ENCODE results near the gene TMIGD1. TPM values are rescaled to one million over a fixed set of nuclear protein-coding genes. Genes with fewer than 3 reads are reported as not detected.
"Not testable (repeated sequence)": the region's sequence is repeated elsewhere in the genome, so short reads cannot be mapped to it uniquely, and the experiment has no call there.

TMIGD1 gene
- polyA plus RNA-seq, 10 donors = not detected

DNA sequence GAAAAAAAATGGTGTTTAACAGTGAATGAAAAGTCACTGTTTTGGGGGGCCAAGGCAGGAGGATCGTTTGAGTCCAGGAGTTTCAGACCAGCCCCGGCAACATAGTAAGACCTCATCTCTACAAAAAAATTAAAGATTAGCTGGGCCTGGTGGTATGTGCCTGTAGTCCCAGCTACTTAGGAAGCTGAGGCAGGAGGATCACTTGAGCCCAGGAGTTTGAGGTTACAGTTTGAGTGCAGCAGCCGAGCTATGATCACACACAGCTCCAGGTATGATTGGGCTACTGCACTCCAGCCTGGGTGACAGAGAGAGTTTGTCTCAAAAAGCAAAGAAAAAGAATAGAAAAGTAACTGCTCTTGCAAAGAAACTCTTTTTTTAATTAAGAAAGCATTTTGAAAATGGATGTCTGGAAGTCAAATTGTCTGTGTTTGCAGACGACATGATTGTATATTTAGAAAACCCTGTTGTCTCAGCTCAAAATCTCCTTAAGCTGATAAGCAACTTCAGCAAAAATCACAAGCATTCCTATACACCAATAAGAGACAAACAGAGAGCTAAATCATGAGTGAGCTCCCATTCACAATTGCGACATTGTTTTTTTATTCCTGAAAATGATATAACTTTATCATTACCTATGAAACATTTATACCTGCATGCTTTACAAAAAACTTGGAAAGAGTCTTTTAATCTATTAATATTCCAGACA is 24.4 kb upstream of the TMIGD1 start:
- no peak for DNase-seq

GRCh38 chr17:30357476-30357875 is 23.6 kb upstream of the TMIGD1 start:
- DNase-seq = no peak

DNA sequence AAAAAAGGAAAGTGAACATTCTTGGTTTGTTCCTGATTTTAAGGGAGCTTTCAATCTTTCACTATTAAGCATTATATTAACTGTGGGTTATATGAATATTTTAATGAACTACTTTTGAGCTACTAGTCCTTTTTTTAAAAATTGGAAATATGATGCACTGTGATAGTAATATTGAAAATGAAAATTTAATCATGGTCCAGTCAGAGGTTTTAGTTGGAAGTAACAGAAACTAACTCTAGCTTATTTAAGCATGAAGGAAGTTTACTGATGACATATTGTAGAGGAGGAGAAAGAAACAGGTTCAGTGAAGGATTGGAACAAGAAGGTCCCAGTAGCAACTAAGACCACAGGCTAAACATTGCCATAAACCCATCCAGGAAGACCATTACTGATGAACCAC is 20.8 kb upstream of the TMIGD1 start:
- no peak for DNase-seq

- DNase-seq = no peak
Measured at GRCh38 chr17:30352240-30352814, 18.5 kb upstream of the TMIGD1 start.

- DNase-seq = no peak
Measured at GRCh38 chr17:30351735-30352134, 17.9 kb upstream of the TMIGD1 start.

GRCh38 chr17:30351263-30351662 is 17.4 kb upstream of the TMIGD1 start:
- not testable (repeated sequence) for DNase-seq

- no peak for DNase-seq
Measured at GRCh38 chr17:30349252-30349651, 15.4 kb upstream of the TMIGD1 start.

- DNase-seq = no peak
Measured at GRCh38 chr17:30347488-30347887, 13.6 kb upstream of the TMIGD1 start.

GRCh38 chr17:30346221-30346795 is 12.5 kb upstream of the TMIGD1 start:
- DNase-seq = no peak

GRCh38 chr17:30345527-30346075 is 11.7 kb upstream of the TMIGD1 start:
- DNase-seq = no peak

- no peak for DNase-seq
Measured at GRCh38 chr17:30345089-30345433, 11.2 kb upstream of the TMIGD1 start.

DNA sequence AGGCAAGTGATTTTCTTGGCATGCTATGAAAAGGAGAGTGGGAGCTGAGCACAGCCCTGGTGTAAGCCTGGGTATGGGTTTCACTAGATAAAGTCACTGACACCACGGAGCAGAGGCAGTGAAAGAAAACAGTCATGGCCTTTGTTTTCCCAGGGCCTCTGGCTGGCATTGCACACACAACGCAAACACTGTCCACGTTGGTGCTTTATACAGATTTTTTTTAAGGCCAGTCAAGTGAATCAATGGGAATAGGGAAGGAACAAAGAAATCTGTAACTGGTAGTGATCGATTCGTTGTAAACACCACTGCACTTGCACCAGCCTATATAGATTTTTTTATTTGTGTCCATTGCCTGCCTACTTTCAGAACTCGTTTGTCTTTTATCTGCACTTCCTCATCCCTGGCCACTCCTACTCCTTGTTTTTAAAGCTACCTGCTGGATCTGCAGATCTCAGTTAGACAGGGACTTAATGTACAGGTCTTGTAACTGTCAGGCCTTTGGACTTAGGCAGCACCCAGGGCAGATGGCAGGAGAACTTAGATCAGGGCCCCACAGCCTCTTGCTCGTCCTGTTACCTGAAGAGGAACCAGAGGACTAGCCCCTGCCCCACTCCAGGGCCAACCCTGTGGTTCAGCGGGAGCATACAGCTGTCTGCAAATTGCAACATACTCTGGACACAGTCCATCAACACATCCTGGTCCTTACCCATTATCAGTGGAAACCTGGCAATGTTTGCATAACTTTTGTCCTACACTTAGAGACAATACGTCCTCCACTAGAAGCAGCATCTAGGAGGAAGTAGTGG is 10.6 kb upstream of the TMIGD1 start:
- DNase-seq = peak in 1 of 3 donors; percentile 17

DNA sequence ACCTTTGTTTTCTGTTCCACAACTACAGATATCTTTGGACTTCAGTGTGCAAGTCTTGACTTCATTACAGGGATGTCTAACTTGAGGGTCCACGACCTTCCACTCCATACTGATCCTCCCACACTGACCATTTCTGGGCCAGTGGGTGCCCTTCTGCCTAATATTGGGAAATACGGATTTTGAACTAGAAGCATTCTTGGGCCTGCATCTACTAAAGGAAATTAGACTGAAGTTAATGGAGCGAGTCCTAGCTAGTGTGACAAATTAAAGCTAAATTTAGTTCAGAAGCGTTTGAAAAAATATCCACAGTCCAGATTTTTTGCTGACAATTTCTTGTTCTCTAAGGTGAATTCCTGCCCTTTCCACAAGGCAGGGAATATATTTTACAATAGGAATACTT is 9.9 kb upstream of the TMIGD1 start:
- no peak for DNase-seq

- not testable (repeated sequence) for DNase-seq
Measured at GRCh38 chr17:30343244-30343643, 9.4 kb upstream of the TMIGD1 start.

GRCh38 chr17:30341703-30342249 is 7.9 kb upstream of the TMIGD1 start:
- no peak for DNase-seq

GRCh38 chr17:30340801-30341356 is 7.0 kb upstream of the TMIGD1 start:
- no peak for DNase-seq

GRCh38 chr17:30339086-30339485 is 5.2 kb upstream of the TMIGD1 start:
- no peak for DNase-seq

GRCh38 chr17:30337393-30337999 is 3.6 kb upstream of the TMIGD1 start:
- DNase-seq = no peak

DNA sequence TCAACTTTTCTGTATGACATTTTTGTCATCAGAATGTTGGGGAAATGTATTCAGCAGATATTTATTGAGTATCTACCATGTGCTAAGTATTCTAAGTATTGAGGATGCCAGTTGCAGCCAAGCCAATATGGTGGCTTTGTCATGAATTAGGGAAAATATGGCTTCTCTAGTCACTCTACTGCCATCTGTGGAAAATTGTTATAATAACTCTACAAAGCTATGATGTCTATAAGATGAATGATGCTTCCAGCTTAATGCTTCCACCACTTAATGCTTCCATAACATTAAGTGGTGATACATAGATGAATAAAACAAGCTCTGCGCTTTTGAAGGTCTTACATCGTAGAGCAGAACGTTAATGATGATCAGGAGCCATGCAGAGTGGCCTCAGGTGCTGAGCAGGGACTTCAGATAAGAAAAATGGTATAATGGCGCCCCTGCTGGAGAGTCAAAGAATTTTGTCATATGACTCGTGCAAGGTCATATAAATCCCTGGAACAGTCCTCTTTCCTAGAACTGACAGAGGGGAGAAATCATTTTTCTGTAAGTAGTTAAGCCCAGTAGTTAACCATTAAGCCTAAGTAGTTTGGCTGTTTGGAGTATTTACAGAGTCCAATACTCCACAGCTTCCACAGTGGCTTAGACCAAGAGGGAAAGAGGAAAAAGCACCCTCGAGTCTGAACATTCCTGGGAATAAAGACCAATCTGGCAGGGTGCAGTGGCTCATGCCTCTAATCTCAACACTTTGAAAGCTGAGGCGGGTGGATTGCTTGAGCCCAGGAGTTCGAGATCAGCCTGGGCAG is 2.7 kb upstream of the TMIGD1 start:
- peak in 1 of 3 donors; percentile 29 for DNase-seq

- DNase-seq = no peak
Measured at GRCh38 chr17:30334421-30334820, 564 bp upstream of the TMIGD1 start.

Measured in muscle of back (tissue), 11 donors.